Dendritic cell treated with granulocyte-macrophage colony-stimulating factor and Interleukin-4, amounts not matched to agents 40 ng/mL and 50 ng/mL, for 4 days (primary cell): ENCODE measurements around the gene DHRS12.

Experiments
- H3K27ac Mint-ChIP-seq: one replicate; pipeline ENCODE4 v1.8.0; 2022; ENCODE audit warnings: mild to moderate bottlenecking, mixed read lengths
- H3K27me3 Mint-ChIP-seq: one replicate; pipeline ENCODE4 v1.8.0; 2022; ENCODE audit warnings: mild to moderate bottlenecking, mixed read lengths
- H3K36me3 Mint-ChIP-seq: one replicate; pipeline ENCODE4 v1.8.0; 2022; ENCODE audit warnings: low read depth, mixed read lengths
- H3K4me1 Mint-ChIP-seq: one replicate; pipeline ENCODE4 v1.8.0; 2022; ENCODE audit warnings: low read depth, mixed read lengths
- H3K4me3 Mint-ChIP-seq: one replicate; pipeline ENCODE4 v1.8.0; 2022; ENCODE audit warnings: mild to moderate bottlenecking, moderate library complexity, mixed read lengths
- H3K9me3 Mint-ChIP-seq: one replicate; pipeline ENCODE4 v1.8.0; 2022; ENCODE audit warnings: mixed read lengths
- intact Hi-C: fragments of 100-400 bp; cut with micrococcal nuclease; formaldehyde crosslinking; loops from one replicate; pipeline ENCODE4 v1.15.0; 2022

DHRS12 gene

GRCh38 chr13:51822106-51822815 is 18.3 kb upstream of the DHRS12 start:
- Mint-ChIP-seq H3K4me1 (peaks cover 73% of the 10 kb centered on the region), H3K4me3 (peak overlapping the region; percentile 20), H3K9me3 (no peaks in the 10 kb centered on the region), H3K36me3 (no peaks in the 10 kb centered on the region), H3K27ac (peak overlapping the region; percentile 70), H3K27me3 (no peaks in the 10 kb centered on the region)
- intact Hi-C loops = no loop called here

- H3K27ac Mint-ChIP-seq = peak overlapping the region; percentile 70
- H3K36me3 Mint-ChIP-seq = no peaks in the 10 kb centered on the region
- peaks cover 67% of the 10 kb centered on the region for H3K4me1 Mint-ChIP-seq
- H3K27me3 Mint-ChIP-seq = no peaks in the 10 kb centered on the region
- intact Hi-C loops = no loop called here
- H3K9me3 Mint-ChIP-seq = no peaks in the 10 kb centered on the region
- peak overlapping the region; percentile 20 for H3K4me3 Mint-ChIP-seq
Measured at GRCh38 chr13:51821606-51822005, 17.6 kb upstream of the DHRS12 start.

- Mint-ChIP-seq H3K9me3 (no peaks in the 10 kb centered on the region), H3K4me1 (peaks cover 60% of the 10 kb centered on the region), H3K4me3 (no peak overlapping the region)
Measured at GRCh38 chr13:51820016-51820597, 16.1 kb upstream of the DHRS12 start.

GRCh38 chr13:51819544-51819943 is 15.6 kb upstream of the DHRS12 start:
- Mint-ChIP-seq H3K27ac (peak overlapping the region; percentile 92), H3K4me3 (peak overlapping the region; percentile 7), H3K4me1 (peaks cover 63% of the 10 kb centered on the region), H3K27me3 (no peaks in the 10 kb centered on the region), H3K36me3 (no peaks in the 10 kb centered on the region), H3K9me3 (no peaks in the 10 kb centered on the region)
- intact Hi-C loops = no loop called here

More at GRCh38 chr13:51820016-51820597, 16.1 kb upstream of the DHRS12 start:
- Mint-ChIP-seq H3K36me3 (no peaks in the 10 kb centered on the region), H3K27ac (peak overlapping the region; percentile 92), H3K27me3 (no peaks in the 10 kb centered on the region)
- intact Hi-C loops = no loop called here

- H3K36me3 Mint-ChIP-seq = no peaks in the 10 kb centered on the region
Measured at GRCh38 chr13:51818781-51819511, 15.0 kb upstream of the DHRS12 start.

GRCh38 chr13:51818276-51818675 is 14.3 kb upstream of the DHRS12 start:
- Mint-ChIP-seq H3K4me1 (peaks cover 63% of the 10 kb centered on the region), H3K4me3 (no peak overlapping the region), H3K9me3 (no peaks in the 10 kb centered on the region), H3K36me3 (no peaks in the 10 kb centered on the region), H3K27ac (peak overlapping the region; percentile 92), H3K27me3 (no peaks in the 10 kb centered on the region)
- intact Hi-C loops = no loop called here

More at GRCh38 chr13:51818781-51819511, 15.0 kb upstream of the DHRS12 start:
- peak overlapping the region; percentile 92 for H3K27ac Mint-ChIP-seq
- intact Hi-C loops = no loop called here
- H3K4me1 Mint-ChIP-seq = peaks cover 63% of the 10 kb centered on the region
- H3K9me3 Mint-ChIP-seq = no peaks in the 10 kb centered on the region
- H3K27me3 Mint-ChIP-seq = no peaks in the 10 kb centered on the region
- no peak overlapping the region for H3K4me3 Mint-ChIP-seq

GRCh38 chr13:51817717-51818116 is 13.8 kb upstream of the DHRS12 start:
- H3K4me3 Mint-ChIP-seq = no peak overlapping the region
- peak overlapping the region; percentile 92 for H3K27ac Mint-ChIP-seq
- no peaks in the 10 kb centered on the region for H3K9me3 Mint-ChIP-seq
- no peaks in the 10 kb centered on the region for H3K36me3 Mint-ChIP-seq
- H3K27me3 Mint-ChIP-seq = no peaks in the 10 kb centered on the region
- intact Hi-C loops = no loop called here
- H3K4me1 Mint-ChIP-seq = peaks cover 63% of the 10 kb centered on the region

- H3K9me3 Mint-ChIP-seq = no peaks in the 10 kb centered on the region
- peaks cover 63% of the 10 kb centered on the region for H3K4me1 Mint-ChIP-seq
- no peaks in the 10 kb centered on the region for H3K36me3 Mint-ChIP-seq
- H3K4me3 Mint-ChIP-seq = no peak overlapping the region
- peak overlapping the region; percentile 0 for H3K27ac Mint-ChIP-seq
- no peaks in the 10 kb centered on the region for H3K27me3 Mint-ChIP-seq
- intact Hi-C loops = no loop called here
Measured at GRCh38 chr13:51816604-51817249, 12.8 kb upstream of the DHRS12 start.

- Mint-ChIP-seq H3K4me1 (peaks cover 61% of the 10 kb centered on the region), H3K27me3 (no peaks in the 10 kb centered on the region), H3K27ac (no peak overlapping the region), H3K4me3 (no peak overlapping the region), H3K36me3 (no peaks in the 10 kb centered on the region), H3K9me3 (no peaks in the 10 kb centered on the region)
- intact Hi-C loops = loop anchor here (1.0 to 2.0 kb wide), 2 partner anchors 16 to 311 kb away; no protein-coding TSS in a partner anchor
Measured at GRCh38 chr13:51815848-51816247, 11.9 kb upstream of the DHRS12 start.

GRCh38 chr13:51814825-51815650 is 11.1 kb upstream of the DHRS12 start:
- peak overlapping the region; percentile 35 for H3K4me3 Mint-ChIP-seq
- H3K4me1 Mint-ChIP-seq = peaks cover 59% of the 10 kb centered on the region
- H3K27ac Mint-ChIP-seq = peak overlapping the region; percentile 10
- H3K36me3 Mint-ChIP-seq = no peaks in the 10 kb centered on the region
- intact Hi-C loops = loop anchor here (1.0 to 2.0 kb wide), 2 partner anchors 17 to 312 kb away; no protein-coding TSS in a partner anchor
- H3K27me3 Mint-ChIP-seq = no peaks in the 10 kb centered on the region
- H3K9me3 Mint-ChIP-seq = no peaks in the 10 kb centered on the region

- intact Hi-C loops = loop anchor here (2.0 kb wide), 1 partner anchor 313 kb away; no protein-coding TSS in a partner anchor
- Mint-ChIP-seq H3K36me3 (no peaks in the 10 kb centered on the region), H3K27ac (no peak overlapping the region), H3K9me3 (no peaks in the 10 kb centered on the region), H3K27me3 (no peaks in the 10 kb centered on the region), H3K4me3 (no peak overlapping the region), H3K4me1 (peaks cover 50% of the 10 kb centered on the region)
Measured at GRCh38 chr13:51814071-51814470, 10.1 kb upstream of the DHRS12 start.

GRCh38 chr13:51811920-51812451 is 8.0 kb upstream of the DHRS12 start:
- no peaks in the 10 kb centered on the region for H3K36me3 Mint-ChIP-seq
- no peaks in the 10 kb centered on the region for H3K27me3 Mint-ChIP-seq
- H3K9me3 Mint-ChIP-seq = no peaks in the 10 kb centered on the region
- H3K4me3 Mint-ChIP-seq = no peak overlapping the region
- intact Hi-C loops = no loop called here
- peaks cover 36% of the 10 kb centered on the region for H3K4me1 Mint-ChIP-seq
- peak overlapping the region; percentile 75 for H3K27ac Mint-ChIP-seq

- intact Hi-C loops = no loop called here
- H3K36me3 Mint-ChIP-seq = no peaks in the 10 kb centered on the region
- H3K4me3 Mint-ChIP-seq = no peak overlapping the region
- no peaks in the 10 kb centered on the region for H3K27me3 Mint-ChIP-seq
- H3K27ac Mint-ChIP-seq = peak overlapping the region; percentile 75
- no peaks in the 10 kb centered on the region for H3K9me3 Mint-ChIP-seq
- peaks cover 42% of the 10 kb centered on the region for H3K4me1 Mint-ChIP-seq
Measured at GRCh38 chr13:51811046-51811445, 7.1 kb upstream of the DHRS12 start.
